Breast epithelium (tissue), 4 donors: Measurements from ENCODE around the gene RBP3. TPM values are rescaled to one million over a fixed set of nuclear protein-coding genes. Genes with fewer than 3 reads are reported as not detected.

ENCODE experiments used
- DNase-seq, 2 donors: peaks; one replicate each; pipeline ENCODE4 v3.0.0-alpha.2; 2019; ENCODE audit warnings: low spot score in 2 of 2
- H3K27ac ChIP-seq, 2 donors: fragments of 200-600 bp; sonication (generic) in 1 of 2; one replicate each; pipeline ENCODE4 v1.5.1; 2016 to 2019; ENCODE audit warnings: mild to moderate bottlenecking in 1 of 2
- H3K27me3 ChIP-seq, 2 donors: fragments of 200-600 bp; sonication (generic) in 1 of 2; one replicate each; pipeline versions ENCODE4 v1.5.1 to v1.6.0; 2017 to 2019; ENCODE audit warnings: control low read depth in 1 of 2, mild to moderate bottlenecking in 1 of 2
- H3K36me3 ChIP-seq: fragments of 200-600 bp; one replicate; pipeline ENCODE4 v1.5.1; 2019
- H3K4me1 ChIP-seq, 2 donors: fragments of 200-600 bp; sonication (generic); one replicate each; pipeline ENCODE4 v1.5.1; 2016 to 2019; ENCODE audit warnings: control low read depth in 1 of 2
- H3K4me3 ChIP-seq, 3 donors: fragments of 200-600 bp; sonication (generic); 1 replicate in 2 of 3; 2 replicates in 1 of 3; pipeline ENCODE4 v1.5.1; 2016 to 2019; ENCODE audit warnings: mild to moderate bottlenecking in 3 of 3, moderate library complexity in 2 of 3
- H3K9me3 ChIP-seq, 2 donors: fragments of 200-600 bp; sonication (generic) in 1 of 2; one replicate each; pipeline ENCODE4 v1.5.1; 2016 to 2019; ENCODE audit warnings: control low read depth in 1 of 2
- CTCF ChIP-seq, 3 donors: fragments of 450-650 bp; IDR thresholded peaks; one replicate each; pipeline ENCODE4 v1.5.1; 2016 to 2017; ENCODE audit warnings: antibody characterized with exemption in 3 of 3, mild to moderate bottlenecking in 3 of 3, moderate library complexity in 3 of 3
- POLR2A ChIP-seq: fragments of 450-650 bp; IDR thresholded peaks from one replicate; pipeline ENCODE4 v1.6.1; 2016; ENCODE audit warnings: antibody characterized with exemption, mild to moderate bottlenecking, moderate library complexity
- POLR2AphosphoS5 ChIP-seq, 3 donors: sonication (generic); formaldehyde crosslinking; IDR thresholded peaks; one replicate each; pipeline ENCODE4 v1.6.1; 2017; ENCODE audit warnings: antibody characterized with exemption in 3 of 3
- intact Hi-C: fragments of 100-400 bp; cut with DNase I; formaldehyde crosslinking; loops from one replicate; pipeline ENCODE4 v1.15.1; 2023; ENCODE audit warnings: low total_unique reads
- total RNA-seq, 3 donors: library from RNA; depleted of rRNA; stranded (reverse); fragments of >200 nt; gene quantifications; one replicate each; pipeline ENCODE4 v1.1.0, GENCODE V29; 2016

The RBP3 gene
- total RNA-seq, 3 donors from 2014 or later, result not detected

GRCh38 chr10:47366731-47367460 lies 18.7 kb downstream of the RBP3 start:
- TF ChIP-seq POLR2A, result no peak
- TF ChIP-seq POLR2AphosphoS5 (IDR thresholded peaks at IDR 0.05), result no peak
- no peak for TF ChIP-seq CTCF (IDR thresholded peaks at IDR 0.05)
- DNase-seq, result peak in 1 of 2 donors; percentile 22
- intact Hi-C loops, result no loop called here

GRCh38 chr10:47367646-47368045 lies 19.5 kb downstream of the RBP3 start:
- DNase-seq, result peak in 1 of 2 donors; percentile 22
- TF ChIP-seq POLR2A (no peak), POLR2AphosphoS5 (IDR thresholded peaks at IDR 0.05) (no peak), CTCF (IDR thresholded peaks at IDR 0.05) (no peak)
- no peaks in the 10 kb centered on the region for H3K4me1 ChIP-seq
- H3K36me3 ChIP-seq, result no peaks in the 10 kb centered on the region
- no peak overlapping the region for H3K27ac ChIP-seq
- no peaks in the 10 kb centered on the region for H3K27me3 ChIP-seq
- no peak overlapping the region for H3K4me3 ChIP-seq
- no peaks in the 10 kb centered on the region for H3K9me3 ChIP-seq
- intact Hi-C loops, result no loop called here

More at GRCh38 chr10:47366731-47367460, 18.7 kb downstream of the RBP3 start:
- Histone ChIP-seq H3K4me1 (no peaks in the 10 kb centered on the region), H3K36me3 (no peaks in the 10 kb centered on the region), H3K4me3 (no peak overlapping the region), H3K9me3 (no peaks in the 10 kb centered on the region), H3K27me3 (no peaks in the 10 kb centered on the region), H3K27ac (no peak overlapping the region)

- H3K9me3 ChIP-seq, result no peaks in the 10 kb centered on the region
- DNase-seq, result peak in 1 of 2 donors; percentile 47
- no peak for TF ChIP-seq CTCF (IDR thresholded peaks at IDR 0.05)
- no peak for TF ChIP-seq POLR2AphosphoS5 (IDR thresholded peaks at IDR 0.05)
- intact Hi-C loops, result no loop called here
- H3K27me3 ChIP-seq, result no peaks in the 10 kb centered on the region
- no peaks in the 10 kb centered on the region for H3K36me3 ChIP-seq
- no peaks in the 10 kb centered on the region for H3K4me1 ChIP-seq
- H3K4me3 ChIP-seq, result no peak overlapping the region
- no peak overlapping the region for H3K27ac ChIP-seq
Observed at GRCh38 chr10:47368431-47369180, 20.4 kb downstream of the RBP3 start.

GRCh38 chr10:47369251-47369894 lies 21.2 kb downstream of the RBP3 start:
- H3K9me3 ChIP-seq, result no peaks in the 10 kb centered on the region
- H3K4me1 ChIP-seq, result no peaks in the 10 kb centered on the region
- H3K36me3 ChIP-seq, result no peaks in the 10 kb centered on the region
- no peaks in the 10 kb centered on the region for H3K27me3 ChIP-seq
- H3K4me3 ChIP-seq, result no peak overlapping the region
- intact Hi-C loops, result no loop called here
- H3K27ac ChIP-seq, result no peak overlapping the region
- TF ChIP-seq POLR2A (no peak), CTCF (IDR thresholded peaks at IDR 0.05) (no peak), POLR2AphosphoS5 (IDR thresholded peaks at IDR 0.05) (no peak)
- DNase-seq, result peak in 1 of 2 donors; percentile 39
